K562 (cell line): ENCODE data around the gene SRPK3. TPM values are rescaled to one million over a fixed set of nuclear protein-coding genes. Genes with fewer than 3 reads are reported as not detected.
A peak's percentile ranks its signal among the peaks of the same experiment; 100 is the strongest.

Experiments used
- ATAC-seq: fragments of 200-7000 bp; cut with Tn5 transposase; 3 replicates; pipeline ENCODE4 v1.9.1; 2020; ENCODE audit warnings: moderate library complexity
- BruUV-seq: library from RNA; stranded (reverse); fragments of 400-500 nt; replicated peaks from 2 replicates; lab custom pipeline; 2021; lab: Mats Ljungman, UMichigan
- CTCF ChIA-PET: fragments of 300-600 bp; formaldehyde crosslinking; extraction: SDS; loops from one replicate; lab custom pipeline; 2021; ENCODE audit warnings: low intra/inter-chr PET ratio; lab: Yijun Ruan, JAX
- POLR2A ChIA-PET: fragments of 300-600, 350-650 bp; sonication (Branson Sonifier 250); formaldehyde crosslinking; extraction: SDS; loops from one replicate; lab custom pipeline; 2021; ENCODE audit warnings: antibody characterized with exemption, inconsistent platforms; lab: Yijun Ruan, JAX
- DNase-seq, 4 experiments: peaks; one replicate each; pipeline versions ENCODE4 v3.0.0 to v3.0.0-alpha.2; 2011 to 2018; ENCODE audit warnings: low spot score in 3 of 4, mixed read lengths in 3 of 4; ENCODE audit errors: extremely low read depth in 1 of 4
- FAIRE-seq: peaks from 2 replicates; lab custom pipeline; 2011; peaks lifted over from hg19 to GRCh38; lab: Jason Lieb, UNC
- H2AFZ ChIP-seq: 2 replicates; pipeline ENCODE4 v1.6.0; 2011; ENCODE audit warnings: low read depth, low read length, control low read depth, inconsistent platforms
- H3K27ac ChIP-seq: fragments of 200-600 bp; 3 replicates; pipeline ENCODE4 v1.8.0; 2011; ENCODE audit warnings: low read depth, mild to moderate bottlenecking, control low read depth, inconsistent platforms, low read length, moderate library complexity, mixed read lengths; ENCODE audit errors: extremely low read depth
- H3K27me3 ChIP-seq, 2 experiments: fragments of 300-600 bp in 1 of 2; 2 replicates in 1 of 2; 3 replicates in 1 of 2; pipeline versions ENCODE4 v1.6.0 to v1.8.0; 2011; ENCODE audit warnings: inconsistent platforms in 2 of 2, low read length in 2 of 2, mild to moderate bottlenecking in 1 of 2, mixed read lengths in 1 of 2, moderate library complexity in 1 of 2; ENCODE audit not compliant: control insufficient read depth in 2 of 2, insufficient read depth in 2 of 2
- H3K36me3 ChIP-seq: fragments of 300-600 bp; 3 replicates; pipeline ENCODE4 v1.8.0; 2011; ENCODE audit warnings: mild to moderate bottlenecking, low read length, inconsistent platforms; ENCODE audit not compliant: control insufficient read depth, insufficient read depth
- H3K4me1 ChIP-seq, 2 experiments: fragments of 200-600 bp in 1 of 2; replicated peaks in 1 of 2; 2 replicates in 1 of 2; 3 replicates in 1 of 2; pipeline versions ENCODE4 v1.5.1 to v1.8.0; 2011; ENCODE audit warnings: inconsistent platforms in 2 of 2, low read length in 2 of 2, mild to moderate bottlenecking in 1 of 2, mixed read lengths in 1 of 2, moderate library complexity in 1 of 2; ENCODE audit not compliant: control insufficient read depth in 2 of 2, insufficient read depth in 2 of 2
- H3K4me2 ChIP-seq: 2 replicates; pipeline ENCODE4 v1.6.1; 2011; ENCODE audit warnings: low read length, control low read depth, inconsistent platforms, mixed read lengths; ENCODE audit not compliant: insufficient read depth
- H3K4me3 ChIP-seq: fragments of 200-600 bp; sonication (generic), shearing (Covaris generic); 2 replicates; pipeline ENCODE4 v1.5.1; 2016; ENCODE audit warnings: control low read depth, inconsistent platforms
- H3K79me2 ChIP-seq: fragments of 200-600 bp; 3 replicates; pipeline ENCODE4 v1.8.0; 2011; ENCODE audit warnings: low read length, inconsistent platforms; ENCODE audit not compliant: control insufficient read depth, insufficient read depth
- H3K9ac ChIP-seq, 2 experiments: 2 replicates each; pipeline versions ENCODE4 v1.6.0 to v1.6.1; 2011; ENCODE audit warnings: low read depth in 2 of 2, low read length in 2 of 2, control low read depth in 1 of 2, inconsistent platforms in 1 of 2, mild to moderate bottlenecking in 1 of 2, mixed read lengths in 1 of 2; ENCODE audit not compliant: insufficient read depth in 1 of 2
- H3K9me1 ChIP-seq: one replicate; pipeline ENCODE4 v1.6.0; 2011; ENCODE audit warnings: inconsistent platforms, mild to moderate bottlenecking, low read length, moderate library complexity; ENCODE audit not compliant: control insufficient read depth, insufficient read depth
- H3K9me3 ChIP-seq: replicated peaks from 2 replicates; pipeline ENCODE4 v1.5.1; 2011; ENCODE audit warnings: low read depth, low read length, inconsistent platforms; ENCODE audit not compliant: control insufficient read depth, insufficient read depth
- H4K20me1 ChIP-seq: replicated peaks from 2 replicates; pipeline ENCODE4 v1.6.1; 2011; ENCODE audit warnings: low read length, inconsistent platforms, mixed read lengths; ENCODE audit not compliant: control insufficient read depth, insufficient read depth
- KDM5B ChIP-seq: fragments of 200-600 bp; sonication (generic); IDR thresholded peaks from 2 replicates; pipeline ENCODE4 v1.6.1; 2012; ENCODE audit warnings: low read depth, mild to moderate bottlenecking, moderate library complexity, low read length, control low read depth, inconsistent platforms; ENCODE audit not compliant: insufficient replicate concordance
- MEF2D ChIP-seq: conservative IDR thresholded peaks from 2 replicates; pipeline ENCODE4 v1.6.1; 2016; ENCODE audit warnings: low read depth, missing genetic modification characterization, missing compliant biosample characterization
- MIER1 ChIP-seq: fragments of 450-650 bp; IDR thresholded peaks from 2 replicates; pipeline ENCODE4 v1.6.1; 2016; ENCODE audit warnings: antibody characterized with exemption, mild to moderate bottlenecking, low read depth
- NFIC ChIP-seq: fragments of 450-650 bp; IDR thresholded peaks from 2 replicates; pipeline ENCODE4 v1.6.1; 2017; ENCODE audit warnings: mild to moderate bottlenecking, inconsistent platforms
- PHF20 ChIP-seq: fragments of 450-650 bp; IDR thresholded peaks from 2 replicates; pipeline ENCODE4 v1.6.1; 2018; ENCODE audit not compliant: partially characterized antibody
- RBFOX2 ChIP-seq: fragments of 200-400 bp; formaldehyde crosslinking; IDR thresholded peaks from 2 replicates; pipeline ENCODE4 v1.6.1; 2017; ENCODE audit warnings: low read depth, mild to moderate bottlenecking, low read length, moderate library complexity
- ZNF76 ChIP-seq: fragments of 250-450 bp; sonication (Bioruptor Pico); IDR thresholded peaks from 2 replicates; pipeline ENCODE4 v1.4.0; 2020; ENCODE audit warnings: mild to moderate bottlenecking, moderate library complexity, borderline replicate concordance
- whole genome bisulfite sequencing: fragments of 100-300 bp; shearing (Covaris generic); methylation state at CpG from one replicate; pipeline ENCODE4 v1.1.6; 2016; ENCODE audit warnings: low coverage, mixed read lengths; ENCODE audit not compliant: insufficient coverage; ENCODE audit errors: missing lambda C conversion rate; 5-methylcytosine and 5-hydroxymethylcytosine counted together
- in situ Hi-C: fragments of 300-500 bp; cut with MboI; formaldehyde crosslinking; loops from 4 replicates; pipeline ENCODE4 v1.15.0; 2018; ENCODE audit warnings: inconsistent platforms, mixed read lengths
- intact Hi-C: fragments of 100-400 bp; cut with micrococcal nuclease; formaldehyde crosslinking; loops from 2 replicates; pipeline ENCODE4 v1.14.2; 2022
- polyA plus RNA-seq, 8 experiments: library from polyadenylated mRNA; depleted of rRNA in 4 of 8; stranded (reverse) in 5 of 8; unstranded in 3 of 8; fragments of >200 nt; fragmentation: Nextera tagmentation in 2 of 8; fragmentation: Illumina TruSeq in 1 of 8; extraction: Ambion mirVana in 2 of 8; extraction: Trizol in 1 of 8; gene quantifications; 2 replicates each; pipeline versions ENCODE4 v1.2.1 to v1.2.3, GENCODE V29; 2011 to 2014; ENCODE audit warnings: inconsistent platforms in 1 of 8, missing spikeins in 1 of 8
- total RNA-seq, 7 experiments: library from RNA; depleted of rRNA in 6 of 7; stranded (reverse); fragments of >200 nt in 6 of 7; fragmentation: Illumina TruSeq in 2 of 7; extraction: Trizol in 2 of 7; gene quantifications; 2 replicates each; pipeline versions ENCODE4 v1.2.1 to v1.2.3, GENCODE V29; 2011 to 2021; ENCODE audit warnings: low replicate concordance in 1 of 7
- TF ChIP-seq, protein P1 (sequence below): conservative IDR thresholded peaks from 2 replicates; pipeline ENCODE4 v1.6.1; 2011; ENCODE audit warnings: low read depth, mild to moderate bottlenecking, low read length; ENCODE audit not compliant: control insufficient read depth

The SRPK3 gene
- total and polyA plus RNA-seq, 9 of the 15 experiments (the other 6 are each of a cell fraction or from before 2014, with no cell fraction given), result 0.01 to 0.09 (median 0.04) TPM; not detected in 2

DNA sequence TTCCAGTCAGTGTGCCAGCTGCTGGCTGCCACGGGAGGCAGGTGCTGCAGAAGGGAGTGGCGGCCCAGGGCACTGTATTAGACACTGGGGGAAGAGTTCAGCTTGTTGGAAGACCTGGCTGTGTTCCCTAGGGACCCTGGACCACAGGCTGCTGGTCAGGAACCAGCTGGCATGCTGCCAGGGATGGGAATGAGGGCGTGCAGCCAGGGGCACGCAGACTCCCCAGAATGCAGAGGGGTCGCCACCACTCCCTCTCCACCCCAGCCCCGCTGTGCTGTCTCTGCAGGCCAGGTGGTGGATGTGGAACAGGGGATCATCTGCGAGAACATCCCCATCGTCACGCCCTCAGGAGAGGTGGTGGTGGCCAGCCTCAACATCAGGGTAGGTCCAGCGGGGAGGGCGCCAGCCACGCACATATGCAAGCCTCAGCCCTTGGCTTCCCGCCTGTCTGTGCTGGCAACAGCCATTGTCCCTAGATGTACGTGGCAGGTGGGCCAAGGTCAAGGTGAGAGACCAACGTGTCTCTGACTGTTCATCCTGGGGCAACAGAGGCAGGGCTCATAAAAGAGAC, 43.9 kb upstream of the SRPK3 start:
- WGBS, result 83% methylated on average over 4 of the region's 15 CpGs
- FAIRE-seq, result no peak
- in situ Hi-C loops, result no loop called here

More for the DNA sequence above, 43.9 kb upstream of the SRPK3 start:
- H3K9me1 ChIP-seq, result no peaks in the 10 kb centered on the region
- intact Hi-C loops, result no loop called here
- H3K4me2 ChIP-seq, result no peak overlapping the region
- H4K20me1 ChIP-seq, result no peaks in the 10 kb centered on the region
- BruUV-seq, result no TSS peak
- H3K36me3 ChIP-seq, result no peaks in the 10 kb centered on the region; the same call in 2 of the 3 replicates
- TF ChIP-seq RBFOX2, result no peak
- peak; percentile 86 for TF ChIP-seq NFIC
- TF ChIP-seq, protein P1, sequence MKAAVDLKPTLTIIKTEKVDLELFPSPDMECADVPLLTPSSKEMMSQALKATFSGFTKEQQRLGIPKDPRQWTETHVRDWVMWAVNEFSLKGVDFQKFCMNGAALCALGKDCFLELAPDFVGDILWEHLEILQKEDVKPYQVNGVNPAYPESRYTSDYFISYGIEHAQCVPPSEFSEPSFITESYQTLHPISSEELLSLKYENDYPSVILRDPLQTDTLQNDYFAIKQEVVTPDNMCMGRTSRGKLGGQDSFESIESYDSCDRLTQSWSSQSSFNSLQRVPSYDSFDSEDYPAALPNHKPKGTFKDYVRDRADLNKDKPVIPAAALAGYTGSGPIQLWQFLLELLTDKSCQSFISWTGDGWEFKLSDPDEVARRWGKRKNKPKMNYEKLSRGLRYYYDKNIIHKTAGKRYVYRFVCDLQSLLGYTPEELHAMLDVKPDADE, result no peak
- no peak for TF ChIP-seq KDM5B
- TF ChIP-seq MIER1, result no peak
- no peak for TF ChIP-seq MEF2D (tag)
- no peak for TF ChIP-seq ZNF76 (CRISPR knock-in tag)
- no peak for TF ChIP-seq PHF20
- H3K27ac ChIP-seq, result no peak overlapping the region
- H3K79me2 ChIP-seq, result no peaks in the 10 kb centered on the region
- POLR2A ChIA-PET, result no interaction called here
- no peaks in the 10 kb centered on the region for H3K9me3 ChIP-seq
- DNase-seq, result no peak
- peaks cover 8 to 54% of the 10 kb centered on the region in 2 experiments; a peak in 4 of 5 replicates for H3K4me1 ChIP-seq
- no peak for ATAC-seq
- H3K27me3 ChIP-seq, result no peaks in the 10 kb centered on the region
- no peak overlapping the region for H2AFZ ChIP-seq
- CTCF ChIA-PET, result no interaction called here
- H3K9ac ChIP-seq, result peak overlapping the region in 1 of 2 experiments; percentile 68; a peak in 1 of 4 replicates
- no peak overlapping the region for H3K4me3 ChIP-seq
